Testis (tissue), 3 donors: ENCODE results near the gene TOMM40L. TPM values are rescaled to one million over a fixed set of nuclear protein-coding genes. Genes with fewer than 3 reads are reported as not detected.

Experiments
- DNase-seq: peaks from one replicate; pipeline ENCODE4 v3.0.0-alpha.2; 2019
- H3K27ac ChIP-seq, 2 donors: fragments of 200-600 bp; sonication (generic); one replicate each; pipeline ENCODE4 v1.5.1; 2019
- H3K27me3 ChIP-seq: fragments of 200-600 bp; sonication (generic); one replicate; pipeline ENCODE4 v1.5.1; 2019
- H3K36me3 ChIP-seq: fragments of 200-600 bp; sonication (generic); one replicate; pipeline ENCODE4 v1.5.1; 2017; ENCODE audit warnings: low read depth; ENCODE audit errors: missing control alignments
- H3K4me1 ChIP-seq: fragments of 200-600 bp; sonication (generic); one replicate; pipeline ENCODE4 v1.5.1; 2019
- H3K4me3 ChIP-seq, 2 donors: fragments of 200-600 bp; sonication (generic); one replicate each; pipeline ENCODE4 v1.5.1; 2017 to 2019
- H3K9me3 ChIP-seq: fragments of 200-600 bp; sonication (generic); one replicate; pipeline ENCODE4 v1.5.1; 2017
- POLR2A ChIP-seq: fragments of 450-650 bp; IDR thresholded peaks from one replicate; pipeline ENCODE4 v1.6.1; 2017; ENCODE audit warnings: antibody characterized with exemption, mild to moderate bottlenecking, moderate library complexity
- WGBS, 2 donors: methylation state at CpG; one replicate each; pipeline ENCODE4 v1.1.5; 2018; 5-methylcytosine and 5-hydroxymethylcytosine counted together
- intact Hi-C: fragments of 100-400 bp; cut with DNase I; formaldehyde crosslinking; loops from one replicate; pipeline ENCODE4 v1.15.1; 2023; ENCODE audit warnings: low total_unique reads
- polyA plus RNA-seq: library from polyadenylated mRNA; stranded (reverse); fragments of 350-450 nt; fragmentation: Illumina TruSeq; extraction: RNeasy Lipid Tissue Mini Kit (QIAGEN cat#74804); gene quantifications from one replicate; pipeline ENCODE4 v1.2.3, GENCODE V29; 2014; ENCODE audit warnings: low read depth, low replicate concordance; ENCODE audit not compliant: insufficient read depth
- total RNA-seq, 2 donors: library from RNA; depleted of rRNA; stranded (reverse); fragments of >200 nt; gene quantifications; one replicate each; pipeline ENCODE4 v1.2.3, GENCODE V29; 2016
- TF ChIP-seq, protein P1 (sequence below), 3 experiments: fragments of 450-650 bp in 2 of 3; fragments of 200-600 bp in 1 of 3; sonication (generic) in 1 of 3; IDR thresholded peaks; one replicate each; pipeline ENCODE4 v1.5.1; 2016 to 2019; ENCODE audit warnings: antibody characterized with exemption in 3 of 3, mild to moderate bottlenecking in 2 of 3, moderate library complexity in 1 of 3

Gene TOMM40L
- total and polyA plus RNA-seq, 3 donors from 2014 or later: 4.7 to 7.5 (median 6.0) TPM

GRCh38 chr1:161215076-161215475, 10.8 kb upstream of the TOMM40L start, which contains the start of gene FCER1G:
Gene FCER1G, plus strand, starts transcription at chr1:161215295. Its CDS starts 27 bp downstream, at chr1:161215322.
- TF ChIP-seq POLR2A: no peak
- TF ChIP-seq, protein P1, sequence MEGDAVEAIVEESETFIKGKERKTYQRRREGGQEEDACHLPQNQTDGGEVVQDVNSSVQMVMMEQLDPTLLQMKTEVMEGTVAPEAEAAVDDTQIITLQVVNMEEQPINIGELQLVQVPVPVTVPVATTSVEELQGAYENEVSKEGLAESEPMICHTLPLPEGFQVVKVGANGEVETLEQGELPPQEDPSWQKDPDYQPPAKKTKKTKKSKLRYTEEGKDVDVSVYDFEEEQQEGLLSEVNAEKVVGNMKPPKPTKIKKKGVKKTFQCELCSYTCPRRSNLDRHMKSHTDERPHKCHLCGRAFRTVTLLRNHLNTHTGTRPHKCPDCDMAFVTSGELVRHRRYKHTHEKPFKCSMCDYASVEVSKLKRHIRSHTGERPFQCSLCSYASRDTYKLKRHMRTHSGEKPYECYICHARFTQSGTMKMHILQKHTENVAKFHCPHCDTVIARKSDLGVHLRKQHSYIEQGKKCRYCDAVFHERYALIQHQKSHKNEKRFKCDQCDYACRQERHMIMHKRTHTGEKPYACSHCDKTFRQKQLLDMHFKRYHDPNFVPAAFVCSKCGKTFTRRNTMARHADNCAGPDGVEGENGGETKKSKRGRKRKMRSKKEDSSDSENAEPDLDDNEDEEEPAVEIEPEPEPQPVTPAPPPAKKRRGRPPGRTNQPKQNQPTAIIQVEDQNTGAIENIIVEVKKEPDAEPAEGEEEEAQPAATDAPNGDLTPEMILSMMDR (IDR thresholded peaks at IDR 0.05): no peak
- Histone ChIP-seq H3K27ac (no peak within 1 kb of the TSS), H3K9me3 (no peaks in the 10 kb centered on the region), H3K27me3 (no peaks in the 10 kb centered on the region), H3K4me3 (no peak within 1 kb of the TSS), H3K4me1 (no peaks in the 10 kb centered on the region), H3K36me3 (no peaks in the 10 kb centered on the region)
- no peak for DNase-seq
- intact Hi-C loops: loop anchor here (10.0 kb wide), 1 partner anchor 170 kb away; no protein-coding TSS in a partner anchor
- WGBS, 2 donors: 74 to 83% methylated on average over 10 of the region's 10 CpGs

GRCh38 chr1:161216945-161217712, 8.7 kb upstream of the TOMM40L start:
- Histone ChIP-seq H3K27ac (peak overlapping the region; percentile 44 to 56), H3K4me3 (no peak overlapping the region), H3K27me3 (no peaks in the 10 kb centered on the region), H3K9me3 (no peaks in the 10 kb centered on the region), H3K36me3 (no peaks in the 10 kb centered on the region), H3K4me1 (no peaks in the 10 kb centered on the region)
- intact Hi-C loops: loop anchor here (10.0 kb wide), 1 partner anchor 168 kb away; no protein-coding TSS in a partner anchor
- DNase-seq: no peak
- TF ChIP-seq POLR2A: no peak
- 83 to 85% methylated on average over 7 of the region's 7 CpGs for WGBS, 2 donors

- no peak overlapping the region for H3K4me3 ChIP-seq
- H3K9me3 ChIP-seq: no peaks in the 10 kb centered on the region
- DNase-seq: no peak
- H3K36me3 ChIP-seq: no peaks in the 10 kb centered on the region
- TF ChIP-seq, protein P1 (IDR thresholded peaks at IDR 0.05): no peak
- no peak for TF ChIP-seq POLR2A
- intact Hi-C loops: loop anchor here (10.0 kb wide), 1 partner anchor 167 kb away; no protein-coding TSS in a partner anchor
- 73 to 76% methylated on average over 6 of the region's 6 CpGs for WGBS, 2 donors
- peak overlapping the region in 1 of 2 donors; percentile 19 for H3K27ac ChIP-seq
- no peaks in the 10 kb centered on the region for H3K4me1 ChIP-seq
- H3K27me3 ChIP-seq: no peaks in the 10 kb centered on the region
These were observed 8.0 kb upstream of the TOMM40L start for GRCh38 chr1:161217831-161218230.

GRCh38 chr1:161218301-161219077, 7.4 kb upstream of the TOMM40L start:
- Histone ChIP-seq H3K36me3 (no peaks in the 10 kb centered on the region), H3K27me3 (no peaks in the 10 kb centered on the region), H3K9me3 (no peaks in the 10 kb centered on the region), H3K4me3 (no peak overlapping the region), H3K27ac (no peak overlapping the region), H3K4me1 (no peaks in the 10 kb centered on the region)
- TF ChIP-seq, protein P1 (IDR thresholded peaks at IDR 0.05): no peak
- no peak for TF ChIP-seq POLR2A
- DNase-seq: no peak
- intact Hi-C loops: loop anchor here (10.0 kb wide), 1 partner anchor 166 kb away; no protein-coding TSS in a partner anchor
- WGBS, 2 donors: 77 to 79% methylated on average over 8 of the region's 8 CpGs
